MCF 10A (cell line): Measurements from ENCODE around the gene VTCN1. TPM values are rescaled to one million over a fixed set of nuclear protein-coding genes. Genes with fewer than 3 reads are reported as not detected.

Experiments
- BruUV-seq: library from RNA; stranded (reverse); fragments of 400-500 nt; replicated peaks from 2 replicates; lab custom pipeline; 2021; lab: Mats Ljungman, UMichigan
- CTCF ChIA-PET: fragments of 300-600 bp; sonication (Branson Sonifier 250); formaldehyde crosslinking; extraction: SDS; loops from one replicate; lab custom pipeline; 2021; ENCODE audit warnings: antibody characterized with exemption, inconsistent platforms; lab: Yijun Ruan, JAX
- POLR2A ChIA-PET: fragments of 300-600, 350-650 bp; sonication (Branson Sonifier 250); formaldehyde crosslinking; extraction: SDS; loops from one replicate; lab custom pipeline; 2020; ENCODE audit warnings: antibody characterized with exemption, inconsistent platforms; lab: Yijun Ruan, JAX
- DNase-seq: peaks from one replicate; pipeline ENCODE4 v3.0.0-alpha.2; 2018; ENCODE audit not compliant: unreplicated experiment
- H3K27ac Mint-ChIP-seq: one replicate; pipeline ENCODE4 v1.8.0; 2022; ENCODE audit warnings: mild to moderate bottlenecking, low read depth, mixed read lengths; ENCODE audit not compliant: unreplicated experiment
- H3K27me3 Mint-ChIP-seq: one replicate; pipeline ENCODE4 v1.8.0; 2022; ENCODE audit warnings: mixed read lengths; ENCODE audit not compliant: insufficient read depth, unreplicated experiment
- H3K36me3 Mint-ChIP-seq: one replicate; pipeline ENCODE4 v1.8.0; 2022; ENCODE audit warnings: mild to moderate bottlenecking, moderate library complexity, mixed read lengths; ENCODE audit not compliant: insufficient read depth, unreplicated experiment
- H3K4me1 Mint-ChIP-seq: one replicate; pipeline ENCODE4 v1.8.0; 2022; ENCODE audit warnings: mixed read lengths; ENCODE audit not compliant: insufficient read depth, unreplicated experiment
- H3K4me3 Mint-ChIP-seq: one replicate; pipeline ENCODE4 v1.8.0; 2022; ENCODE audit warnings: mild to moderate bottlenecking, moderate library complexity, mixed read lengths; ENCODE audit not compliant: unreplicated experiment
- H3K9me3 Mint-ChIP-seq: one replicate; pipeline ENCODE4 v1.8.0; 2022; ENCODE audit warnings: mixed read lengths; ENCODE audit not compliant: unreplicated experiment
- intact Hi-C: fragments of 100-400 bp; cut with micrococcal nuclease; formaldehyde crosslinking; loops from 2 replicates; pipeline ENCODE4 v1.14.1; 2022
- microRNA-seq: library from miRNA; unstranded; fragments of <30 nt; microRNA quantifications from one replicate; pipeline ENCODE4 v1.2.0, GENCODE V29; 2022
- total RNA-seq: library from RNA; stranded (reverse); gene quantifications from 2 replicates; pipeline ENCODE4 v1.2.3, GENCODE V29; 2022
- TF ChIP-seq, protein P1 (sequence below): fragments of 200-600 bp; IDR thresholded peaks from one replicate; pipeline ENCODE4 v1.8.0; 2022; ENCODE audit warnings: antibody characterized with exemption, mild to moderate bottlenecking; ENCODE audit not compliant: unreplicated experiment

The VTCN1 gene
- total RNA-seq, 1 experiment from 2014 or later: not detected

DNA sequence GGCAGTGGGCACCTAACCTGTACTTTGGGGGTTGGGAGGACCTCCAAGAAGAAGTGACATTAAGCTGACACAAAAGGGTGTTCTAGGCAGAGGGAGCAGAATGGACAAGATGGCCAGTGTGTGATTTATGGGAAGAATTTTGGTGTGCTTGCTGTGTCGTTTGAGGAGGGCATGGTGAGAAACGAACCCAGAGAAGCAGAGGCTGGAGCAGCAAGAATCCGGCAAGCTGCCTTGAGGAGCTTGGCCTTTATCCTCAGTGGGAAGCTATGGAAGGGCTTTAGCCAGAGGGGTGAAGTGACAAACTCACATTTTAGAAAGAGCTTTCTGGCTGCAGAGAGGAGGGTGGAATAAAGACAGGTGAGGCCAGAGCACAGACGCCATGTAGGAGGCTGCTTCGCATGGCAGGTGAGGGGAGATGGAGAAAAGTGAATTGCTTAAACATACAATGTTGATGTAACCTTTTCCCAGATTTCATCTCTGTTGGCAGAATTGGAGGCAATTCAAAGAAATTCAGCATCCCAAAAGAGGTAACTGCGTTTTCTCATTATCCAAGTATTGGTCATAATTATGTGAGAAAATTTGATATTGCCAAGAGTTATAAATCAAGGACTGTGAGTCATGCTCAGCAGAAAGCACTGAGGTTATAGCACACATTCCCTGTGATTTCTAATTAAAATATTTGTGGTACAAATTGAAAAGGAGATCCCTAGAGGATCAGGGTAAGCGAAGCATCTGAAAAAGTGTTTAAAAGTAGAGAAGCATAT, 115.7 kb downstream of the VTCN1 start:
- ChIA-PET CTCF (interaction anchor here (0.8 to 6.2 kb wide), 7 partner anchors 15 to 440 kb away, joined by 3 to 40 read pairs (median 3); no protein-coding TSS in a partner anchor), POLR2A (interaction anchor here (0.9 to 4.0 kb wide), 4 partner anchors 17 to 35 kb away, joined by 3 to 34 read pairs (median 8); partner anchors contain the start of gene TTF2)
- H3K36me3 Mint-ChIP-seq: peaks cover 37% of the 10 kb centered on the region
- H3K27ac Mint-ChIP-seq: peak overlapping the region; percentile 93
- H3K9me3 Mint-ChIP-seq: no peaks in the 10 kb centered on the region
- H3K27me3 Mint-ChIP-seq: no peaks in the 10 kb centered on the region
- no TSS peak for BruUV-seq
- TF ChIP-seq, protein P1, sequence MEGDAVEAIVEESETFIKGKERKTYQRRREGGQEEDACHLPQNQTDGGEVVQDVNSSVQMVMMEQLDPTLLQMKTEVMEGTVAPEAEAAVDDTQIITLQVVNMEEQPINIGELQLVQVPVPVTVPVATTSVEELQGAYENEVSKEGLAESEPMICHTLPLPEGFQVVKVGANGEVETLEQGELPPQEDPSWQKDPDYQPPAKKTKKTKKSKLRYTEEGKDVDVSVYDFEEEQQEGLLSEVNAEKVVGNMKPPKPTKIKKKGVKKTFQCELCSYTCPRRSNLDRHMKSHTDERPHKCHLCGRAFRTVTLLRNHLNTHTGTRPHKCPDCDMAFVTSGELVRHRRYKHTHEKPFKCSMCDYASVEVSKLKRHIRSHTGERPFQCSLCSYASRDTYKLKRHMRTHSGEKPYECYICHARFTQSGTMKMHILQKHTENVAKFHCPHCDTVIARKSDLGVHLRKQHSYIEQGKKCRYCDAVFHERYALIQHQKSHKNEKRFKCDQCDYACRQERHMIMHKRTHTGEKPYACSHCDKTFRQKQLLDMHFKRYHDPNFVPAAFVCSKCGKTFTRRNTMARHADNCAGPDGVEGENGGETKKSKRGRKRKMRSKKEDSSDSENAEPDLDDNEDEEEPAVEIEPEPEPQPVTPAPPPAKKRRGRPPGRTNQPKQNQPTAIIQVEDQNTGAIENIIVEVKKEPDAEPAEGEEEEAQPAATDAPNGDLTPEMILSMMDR: no peak
- no peak for DNase-seq
- peaks cover 36% of the 10 kb centered on the region for H3K4me1 Mint-ChIP-seq
- intact Hi-C loops: no loop called here
- H3K4me3 Mint-ChIP-seq: no peak overlapping the region

DNA sequence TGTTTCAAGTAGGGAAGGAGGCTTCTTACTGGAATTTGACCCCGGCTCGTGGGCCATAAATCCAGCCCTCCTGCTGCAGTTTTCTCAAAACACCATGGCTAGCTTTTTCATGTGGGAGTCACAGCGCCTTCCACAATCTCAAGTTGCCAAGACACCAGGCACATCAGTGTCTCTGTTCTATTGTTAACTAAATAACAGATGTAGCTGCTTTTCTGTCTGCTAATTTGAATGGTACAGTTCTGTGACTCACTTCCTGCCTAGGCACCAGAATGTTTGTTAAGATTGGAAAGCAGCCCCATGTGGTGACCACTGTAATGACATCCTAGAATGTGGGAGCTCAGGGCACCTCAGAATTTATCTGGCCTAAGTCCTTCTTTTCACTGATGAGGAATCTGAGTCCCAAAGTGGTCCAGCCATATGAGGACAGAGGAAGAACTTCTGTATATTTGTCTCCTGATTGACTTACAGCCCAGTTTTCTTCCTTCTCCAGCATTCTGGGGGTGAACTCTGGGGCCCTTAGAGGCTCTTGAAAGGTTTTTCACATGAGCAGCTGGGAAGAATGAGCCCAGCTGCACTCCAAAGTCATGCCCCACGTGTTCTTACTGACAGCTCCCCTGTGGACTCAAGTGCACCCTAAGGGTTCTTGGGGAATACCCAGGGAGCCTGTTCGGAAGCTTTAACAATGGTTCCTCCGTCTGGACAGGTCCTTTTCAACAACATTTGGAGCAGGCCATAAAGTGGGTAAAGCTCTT, 116.7 kb downstream of the VTCN1 start:
- Mint-ChIP-seq H3K4me1 (peaks cover 36% of the 10 kb centered on the region), H3K27ac (peak overlapping the region; percentile 93), H3K27me3 (no peaks in the 10 kb centered on the region), H3K4me3 (no peak overlapping the region), H3K36me3 (peaks cover 31% of the 10 kb centered on the region), H3K9me3 (no peaks in the 10 kb centered on the region)
- intact Hi-C loops: loop anchor here (1.0 kb wide), 1 partner anchor 17 kb away; no protein-coding TSS in a partner anchor
- BruUV-seq: no TSS peak
- ChIA-PET CTCF (interaction anchor here (0.6 to 6.2 kb wide), 18 partner anchors 9 to 441 kb away, joined by 3 to 40 read pairs (median 3); partner anchors contain the start of gene TTF2), POLR2A (interaction anchor here (0.7 to 4.0 kb wide), 9 partner anchors 11 to 217 kb away, joined by 3 to 34 read pairs (median 4); partner anchors contain the start of genes TRIM45 and TTF2)
- DNase-seq: peak; percentile 78
- TF ChIP-seq, protein P1: peak; percentile 40

Small RNA genes lying within 50 kb of the gene (microRNA-seq; reads per million reads assigned to microRNA genes)
- 53.4 reads per million, percentile 68 among the genes with 10 or more reads in this experiment for gene MIR942

Other genes starting within 250 kb of the VTCN1 start
- gene CD101, start 209.2 kb downstream of the VTCN1 start, total RNA-seq: 0.37 and 0.42 TPM in 2 replicates
- 28.4 and 38.6 TPM in 2 replicates for gene TTF2, start 150.6 kb downstream of the VTCN1 start, total RNA-seq
- gene TRIM45, start 89.2 kb downstream of the VTCN1 start, total RNA-seq: 1.6 and 2.9 TPM in 2 replicates
- gene MAN1A2, start 156.5 kb upstream of the VTCN1 start, total RNA-seq: 32.0 and 33.4 TPM in 2 replicates